Natural killer cell (primary cell): Measurements from ENCODE around the gene FBLN1. TPM values are rescaled to one million over a fixed set of nuclear protein-coding genes. Genes with fewer than 3 reads are reported as not detected.

Experiments
- ATAC-seq, 3 donors: fragments of 150-1000 bp in 2 of 3; fragments of 200-7000 bp in 1 of 3; cut with Tn5 transposase; 1 replicate in 1 of 3; 2 replicates in 2 of 3; pipeline ENCODE4 v1.10.0; 2021; ENCODE audit warnings: mild to moderate bottlenecking in 2 of 3, moderate library complexity in 2 of 3
- DNase-seq, 2 donors: peaks; one replicate each; pipeline versions ENCODE4 v3.0.0 to v3.0.0-alpha.2; 2013 to 2021; ENCODE audit warnings: mixed read lengths in 1 of 2
- H3K27ac ChIP-seq: one replicate; pipeline ENCODE4 v1.5.1; 2013; ENCODE audit warnings: mild to moderate bottlenecking, low read length
- H3K27me3 ChIP-seq: one replicate; pipeline ENCODE4 v1.6.1; 2013; ENCODE audit warnings: low read length; ENCODE audit not compliant: control insufficient read depth, insufficient read depth
- H3K36me3 ChIP-seq: one replicate; pipeline ENCODE4 v1.6.1; 2013; ENCODE audit warnings: low read length; ENCODE audit not compliant: control insufficient read depth, insufficient read depth
- H3K4me1 ChIP-seq: one replicate; pipeline ENCODE4 v1.6.1; 2013; ENCODE audit warnings: low read length; ENCODE audit not compliant: control insufficient read depth, insufficient read depth
- H3K4me3 ChIP-seq: one replicate; pipeline ENCODE4 v1.5.1; 2013; ENCODE audit warnings: low read length
- H3K9me3 ChIP-seq: one replicate; pipeline ENCODE4 v1.6.1; 2013; ENCODE audit warnings: low read length; ENCODE audit not compliant: control insufficient read depth, insufficient read depth
- H3K27ac Mint-ChIP-seq, 2 donors: one replicate each; pipeline ENCODE4 v1.8.0; 2022; ENCODE audit warnings: mild to moderate bottlenecking in 2 of 2, mixed read lengths in 2 of 2, moderate library complexity in 1 of 2
- H3K27me3 Mint-ChIP-seq, 2 donors: one replicate each; pipeline ENCODE4 v1.8.0; 2022; ENCODE audit warnings: low read depth in 2 of 2, mixed read lengths in 2 of 2
- H3K36me3 Mint-ChIP-seq: one replicate; pipeline ENCODE4 v1.8.0; 2022; ENCODE audit warnings: mixed read lengths
- H3K4me1 Mint-ChIP-seq, 2 donors: one replicate each; pipeline ENCODE4 v1.8.0; 2022; ENCODE audit warnings: mixed read lengths in 2 of 2
- H3K4me3 Mint-ChIP-seq: one replicate; pipeline ENCODE4 v1.8.0; 2022; ENCODE audit warnings: mild to moderate bottlenecking, moderate library complexity, mixed read lengths
- H3K9me3 Mint-ChIP-seq, 2 donors: one replicate each; pipeline ENCODE4 v1.8.0; 2022; ENCODE audit warnings: mixed read lengths in 2 of 2
- WGBS: methylation state at CpG from one replicate; pipeline ENCODE4 v1.1.7; 2013; ENCODE audit warnings: missing lambda C conversion rate; ENCODE audit not compliant: insufficient coverage; 5-methylcytosine and 5-hydroxymethylcytosine counted together
- intact Hi-C: fragments of 100-400 bp; cut with micrococcal nuclease; formaldehyde crosslinking; loops from one replicate; pipeline ENCODE4 v1.14.2; 2022
- total RNA-seq, 4 donors: library from RNA; stranded (reverse); fragments of 120-200 nt in 1 of 4; gene quantifications; one replicate each; pipeline versions ENCODE4 v1.2.3 to v1.2.4, GENCODE V29; 2013 to 2022
- TF ChIP-seq, protein P1 (sequence below): fragments of 200-600 bp; IDR thresholded peaks from one replicate; pipeline ENCODE4 v1.8.0; 2022; ENCODE audit warnings: antibody characterized with exemption

FBLN1 gene
- total RNA-seq, 3 donors from 2014 or later (not counting 1 experiment from before 2014, with no cell fraction given): 0.58 TPM; not detected in 2

DNA sequence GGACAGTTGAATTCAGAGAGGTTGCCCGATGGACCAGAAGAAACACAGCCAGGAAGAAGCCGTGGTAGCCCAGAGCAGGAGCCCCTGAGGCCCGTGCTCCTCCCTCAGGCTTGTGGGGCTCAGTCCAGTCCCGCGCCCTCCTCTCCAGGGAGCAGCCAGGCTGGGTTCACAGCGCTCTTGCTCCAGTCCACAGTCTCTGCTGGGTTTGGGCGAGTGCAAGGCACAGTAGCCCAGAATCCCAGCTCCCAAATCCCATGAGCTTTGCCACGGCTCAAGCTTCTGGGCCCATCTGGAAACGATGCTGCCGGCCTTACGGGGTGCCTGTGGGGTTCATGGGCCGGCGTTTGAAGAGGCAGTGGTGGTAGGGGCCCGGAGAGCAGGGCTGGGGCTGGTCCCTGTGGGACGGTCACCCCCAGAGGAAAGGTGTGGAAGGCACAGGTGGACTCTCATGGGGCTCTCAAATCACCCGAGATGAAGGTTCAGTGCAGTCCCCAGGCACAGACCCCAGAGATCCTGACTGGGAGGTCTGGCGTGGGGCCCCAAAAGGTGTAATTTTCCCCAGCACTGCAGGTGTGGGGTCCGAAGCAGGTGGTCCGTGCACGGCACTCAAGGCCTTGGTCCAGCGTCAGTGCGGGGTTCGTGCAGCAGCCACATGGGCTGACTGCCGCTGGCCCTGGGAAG is 138.4 kb downstream of the FBLN1 start:
- Histone ChIP-seq H3K27me3 (no peaks in the 10 kb centered on the region), H3K36me3 (no peaks in the 10 kb centered on the region), H3K9me3 (no peaks in the 10 kb centered on the region), H3K27ac (no peak overlapping the region), H3K4me3 (no peak overlapping the region), H3K4me1 (peaks cover 35% of the 10 kb centered on the region)
- H3K27ac Mint-ChIP-seq: no peak overlapping the region
- no peak for ATAC-seq
- no peak overlapping the region for H3K4me3 Mint-ChIP-seq
- peaks cover 25 to 27% of the 10 kb centered on the region in 2 donors for H3K4me1 Mint-ChIP-seq
- TF ChIP-seq, protein P1, sequence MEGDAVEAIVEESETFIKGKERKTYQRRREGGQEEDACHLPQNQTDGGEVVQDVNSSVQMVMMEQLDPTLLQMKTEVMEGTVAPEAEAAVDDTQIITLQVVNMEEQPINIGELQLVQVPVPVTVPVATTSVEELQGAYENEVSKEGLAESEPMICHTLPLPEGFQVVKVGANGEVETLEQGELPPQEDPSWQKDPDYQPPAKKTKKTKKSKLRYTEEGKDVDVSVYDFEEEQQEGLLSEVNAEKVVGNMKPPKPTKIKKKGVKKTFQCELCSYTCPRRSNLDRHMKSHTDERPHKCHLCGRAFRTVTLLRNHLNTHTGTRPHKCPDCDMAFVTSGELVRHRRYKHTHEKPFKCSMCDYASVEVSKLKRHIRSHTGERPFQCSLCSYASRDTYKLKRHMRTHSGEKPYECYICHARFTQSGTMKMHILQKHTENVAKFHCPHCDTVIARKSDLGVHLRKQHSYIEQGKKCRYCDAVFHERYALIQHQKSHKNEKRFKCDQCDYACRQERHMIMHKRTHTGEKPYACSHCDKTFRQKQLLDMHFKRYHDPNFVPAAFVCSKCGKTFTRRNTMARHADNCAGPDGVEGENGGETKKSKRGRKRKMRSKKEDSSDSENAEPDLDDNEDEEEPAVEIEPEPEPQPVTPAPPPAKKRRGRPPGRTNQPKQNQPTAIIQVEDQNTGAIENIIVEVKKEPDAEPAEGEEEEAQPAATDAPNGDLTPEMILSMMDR: no peak
- intact Hi-C loops: no loop called here
- no peaks in the 10 kb centered on the region for H3K9me3 Mint-ChIP-seq
- DNase-seq: no peak
- no peaks in the 10 kb centered on the region for H3K36me3 Mint-ChIP-seq
- 91% methylated on average over 24 of the region's 24 CpGs for WGBS
- H3K27me3 Mint-ChIP-seq: peaks cover 10 to 26% of the 10 kb centered on the region in 2 donors

DNA sequence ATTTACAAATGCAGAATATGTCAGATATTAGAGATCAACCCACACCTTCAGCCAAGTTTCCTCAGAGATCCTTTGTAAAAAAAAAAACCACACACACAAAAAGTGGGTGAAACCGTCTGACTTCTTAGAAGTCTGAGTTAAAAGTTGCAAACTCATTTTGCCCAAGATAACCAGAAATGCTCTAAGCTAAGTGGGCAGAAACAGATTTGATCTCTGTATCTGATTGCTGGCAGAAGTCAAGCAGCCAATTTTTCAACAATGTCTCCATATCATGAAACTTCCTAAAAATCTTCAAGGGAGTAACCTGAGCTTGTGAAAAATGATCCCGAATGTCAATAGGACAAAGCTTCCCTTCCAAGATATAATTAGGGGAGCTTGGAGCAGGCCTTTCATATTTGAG is 140.3 kb downstream of the FBLN1 start:
- H3K4me3 ChIP-seq: no peak overlapping the region
- ATAC-seq: no peak
- intact Hi-C loops: no loop called here
- Mint-ChIP-seq H3K27me3 (peaks cover 18 to 26% of the 10 kb centered on the region in 2 donors), H3K9me3 (no peaks in the 10 kb centered on the region), H3K4me1 (peaks cover 30 to 35% of the 10 kb centered on the region in 2 donors), H3K36me3 (no peaks in the 10 kb centered on the region), H3K27ac (no peak overlapping the region), H3K4me3 (no peak overlapping the region)
- WGBS: 10% methylated on average over 2 of the region's 2 CpGs
- no peaks in the 10 kb centered on the region for H3K9me3 ChIP-seq
- H3K36me3 ChIP-seq: no peaks in the 10 kb centered on the region
- H3K27ac ChIP-seq: no peak overlapping the region
- H3K4me1 ChIP-seq: peaks cover 37% of the 10 kb centered on the region
- no peaks in the 10 kb centered on the region for H3K27me3 ChIP-seq
- no peak for DNase-seq
- TF ChIP-seq, protein P1: no peak

DNA sequence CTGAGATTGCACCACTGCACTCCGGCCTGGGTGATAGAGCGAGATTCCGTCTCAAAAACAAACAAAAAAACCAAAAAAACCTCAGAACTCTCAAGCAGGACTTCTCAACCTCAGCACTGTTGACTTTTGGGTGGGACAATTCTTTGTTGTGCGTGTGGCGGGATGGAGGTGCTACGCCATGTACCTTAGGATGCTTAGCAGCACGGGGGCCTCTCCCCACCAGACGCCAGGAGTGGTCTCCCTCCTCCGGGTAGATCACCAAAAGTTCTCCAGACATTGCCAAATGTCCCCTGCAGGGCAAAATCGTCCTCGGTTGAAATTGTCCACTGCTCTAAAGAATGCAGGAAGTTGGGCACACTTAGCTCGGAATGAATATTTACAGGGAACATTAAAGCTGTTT is 142.0 kb downstream of the FBLN1 start:
- Mint-ChIP-seq H3K27ac (no peak overlapping the region), H3K9me3 (no peaks in the 10 kb centered on the region), H3K4me1 (peaks cover 17 to 28% of the 10 kb centered on the region in 2 donors), H3K36me3 (no peaks in the 10 kb centered on the region), H3K4me3 (no peak overlapping the region), H3K27me3 (peaks cover 25 to 27% of the 10 kb centered on the region in 2 donors)
- H3K27me3 ChIP-seq: no peaks in the 10 kb centered on the region
- TF ChIP-seq, protein P1: no peak
- H3K4me1 ChIP-seq: peaks cover 26% of the 10 kb centered on the region
- no peak for DNase-seq
- ATAC-seq: no peak
- H3K27ac ChIP-seq: no peak overlapping the region
- no peak overlapping the region for H3K4me3 ChIP-seq
- WGBS: 87% methylated on average over 12 of the region's 12 CpGs
- H3K36me3 ChIP-seq: no peaks in the 10 kb centered on the region
- intact Hi-C loops: no loop called here
- H3K9me3 ChIP-seq: no peaks in the 10 kb centered on the region

DNA sequence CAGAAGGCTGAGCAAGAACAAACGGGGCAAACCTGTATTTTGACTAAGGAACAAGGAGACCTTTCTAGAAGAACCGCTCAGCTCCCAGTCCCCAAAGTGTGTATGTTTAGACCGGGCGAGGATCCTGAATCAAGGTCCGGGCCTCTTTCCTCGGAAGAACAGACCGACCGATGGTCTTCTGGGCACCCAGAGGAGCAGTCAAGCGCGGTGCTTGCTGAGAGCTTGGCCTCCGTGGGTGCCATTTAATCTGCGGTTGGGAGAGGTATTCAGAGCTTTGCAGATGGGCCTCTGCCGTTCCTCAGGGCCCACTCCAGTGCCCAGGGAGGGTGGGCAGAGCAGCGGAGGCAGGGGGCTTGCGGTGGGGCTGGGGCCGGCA is 142.5 kb downstream of the FBLN1 start:
- no peak overlapping the region for H3K27ac Mint-ChIP-seq
- H3K36me3 ChIP-seq: no peaks in the 10 kb centered on the region
- no peaks in the 10 kb centered on the region for H3K27me3 ChIP-seq
- H3K4me1 Mint-ChIP-seq: peaks cover 12 to 24% of the 10 kb centered on the region in 2 donors
- ATAC-seq (no peak), DNase-seq (no peak)
- TF ChIP-seq, protein P1: no peak
- no peak overlapping the region for H3K27ac ChIP-seq
- intact Hi-C loops: no loop called here
- WGBS: 45% methylated on average over 16 of the region's 16 CpGs
- H3K4me3 ChIP-seq: no peak overlapping the region
- peaks cover 21% of the 10 kb centered on the region for H3K4me1 ChIP-seq
- H3K27me3 Mint-ChIP-seq: peaks cover 25 to 26% of the 10 kb centered on the region in 2 donors
- H3K9me3 Mint-ChIP-seq: no peaks in the 10 kb centered on the region
- H3K4me3 Mint-ChIP-seq: peak overlapping the region; percentile 4
- no peaks in the 10 kb centered on the region for H3K36me3 Mint-ChIP-seq
- H3K9me3 ChIP-seq: no peaks in the 10 kb centered on the region
